ENCODE measurements around the gene BCAS1. TPM values are rescaled to one million over a fixed set of nuclear protein-coding genes. Genes with fewer than 3 reads are reported as not detected.

Gene BCAS1
- total RNA-seq, 2 experiments from 2014 or later = 0.06 to 0.10 TPM

- Mint-ChIP-seq H3K9me3 (peaks cover 1% of the 10 kb centered on the region), H3K36me3 (no peaks in the 10 kb centered on the region)
- no peak for DNase-seq
Observed at GRCh38 chr20:54107600-54108325, 37.4 kb upstream of the BCAS1 start.

GRCh38 chr20:54107181-54107580 is 36.8 kb upstream of the BCAS1 start:
- Mint-ChIP-seq H3K27ac (no peak overlapping the region), H3K4me1 (peaks cover 5% of the 10 kb centered on the region), H3K27me3 (no peaks in the 10 kb centered on the region), H3K9me3 (peaks cover 1% of the 10 kb centered on the region), H3K4me3 (no peak overlapping the region), H3K36me3 (no peaks in the 10 kb centered on the region)
- DNase-seq = no peak

More at GRCh38 chr20:54107600-54108325, 37.4 kb upstream of the BCAS1 start:
- Mint-ChIP-seq H3K27ac (no peak overlapping the region), H3K4me3 (no peak overlapping the region), H3K27me3 (no peaks in the 10 kb centered on the region), H3K4me1 (peaks cover 5% of the 10 kb centered on the region)

- Mint-ChIP-seq H3K36me3 (no peaks in the 10 kb centered on the region), H3K27ac (no peak overlapping the region), H3K27me3 (no peaks in the 10 kb centered on the region), H3K9me3 (peaks cover 1% of the 10 kb centered on the region), H3K4me1 (peaks cover 5% of the 10 kb centered on the region), H3K4me3 (no peak overlapping the region)
- DNase-seq = no peak
Observed at GRCh38 chr20:54106162-54106561, 35.8 kb upstream of the BCAS1 start.

GRCh38 chr20:54105653-54106052 is 35.3 kb upstream of the BCAS1 start:
- H3K4me1 Mint-ChIP-seq = peaks cover 5% of the 10 kb centered on the region
- H3K36me3 Mint-ChIP-seq = no peaks in the 10 kb centered on the region
- no peak for DNase-seq
- H3K27ac Mint-ChIP-seq = no peak overlapping the region
- no peaks in the 10 kb centered on the region for H3K27me3 Mint-ChIP-seq
- H3K9me3 Mint-ChIP-seq = peaks cover 1% of the 10 kb centered on the region
- no peak overlapping the region for H3K4me3 Mint-ChIP-seq

GRCh38 chr20:54104781-54105180 is 34.4 kb upstream of the BCAS1 start:
- H3K36me3 Mint-ChIP-seq = peaks cover 2% of the 10 kb centered on the region
- H3K27ac Mint-ChIP-seq = no peak overlapping the region
- no peak overlapping the region for H3K4me3 Mint-ChIP-seq
- no peak for DNase-seq
- H3K4me1 Mint-ChIP-seq = peaks cover 5% of the 10 kb centered on the region
- peaks cover 1% of the 10 kb centered on the region for H3K9me3 Mint-ChIP-seq
- H3K27me3 Mint-ChIP-seq = no peaks in the 10 kb centered on the region

- no peak overlapping the region for H3K4me3 Mint-ChIP-seq
- DNase-seq = no peak
- H3K9me3 Mint-ChIP-seq = peaks cover 1% of the 10 kb centered on the region
- H3K27ac Mint-ChIP-seq = no peak overlapping the region
- peaks cover 5% of the 10 kb centered on the region for H3K4me1 Mint-ChIP-seq
- H3K27me3 Mint-ChIP-seq = no peaks in the 10 kb centered on the region
- H3K36me3 Mint-ChIP-seq = peaks cover 2% of the 10 kb centered on the region
Observed at GRCh38 chr20:54103762-54104600, 33.6 kb upstream of the BCAS1 start.

- peaks cover 5% of the 10 kb centered on the region for H3K4me1 Mint-ChIP-seq
- H3K9me3 Mint-ChIP-seq = peaks cover 1% of the 10 kb centered on the region
- no peak overlapping the region for H3K4me3 Mint-ChIP-seq
- peak; percentile 75 for DNase-seq
- no peaks in the 10 kb centered on the region for H3K27me3 Mint-ChIP-seq
- H3K27ac Mint-ChIP-seq = no peak overlapping the region
- H3K36me3 Mint-ChIP-seq = peaks cover 2% of the 10 kb centered on the region
Observed at GRCh38 chr20:54103067-54103761, 32.8 kb upstream of the BCAS1 start.

- DNase-seq = no peak
- no peak overlapping the region for H3K27ac Mint-ChIP-seq
- peaks cover 5% of the 10 kb centered on the region for H3K4me1 Mint-ChIP-seq
- no peak overlapping the region for H3K4me3 Mint-ChIP-seq
- peaks cover 2% of the 10 kb centered on the region for H3K36me3 Mint-ChIP-seq
- H3K9me3 Mint-ChIP-seq = peaks cover 1% of the 10 kb centered on the region
- H3K27me3 Mint-ChIP-seq = no peaks in the 10 kb centered on the region
Observed at GRCh38 chr20:54102543-54102942, 32.1 kb upstream of the BCAS1 start.

GRCh38 chr20:54100563-54100962 is 30.2 kb upstream of the BCAS1 start:
- Mint-ChIP-seq H3K4me3 (no peak overlapping the region), H3K9me3 (peaks cover 1% of the 10 kb centered on the region), H3K27me3 (no peaks in the 10 kb centered on the region), H3K4me1 (peaks cover 8% of the 10 kb centered on the region), H3K36me3 (peaks cover 2% of the 10 kb centered on the region), H3K27ac (no peak overlapping the region)
- DNase-seq = no peak

GRCh38 chr20:54099894-54100293 is 29.5 kb upstream of the BCAS1 start:
- H3K27me3 Mint-ChIP-seq = no peaks in the 10 kb centered on the region
- H3K4me3 Mint-ChIP-seq = no peak overlapping the region
- H3K36me3 Mint-ChIP-seq = peaks cover 2% of the 10 kb centered on the region

GRCh38 chr20:54098047-54098446 is 27.7 kb upstream of the BCAS1 start:
- peaks cover 2% of the 10 kb centered on the region for H3K4me1 Mint-ChIP-seq
- no peak overlapping the region for H3K27ac Mint-ChIP-seq
- H3K27me3 Mint-ChIP-seq = no peaks in the 10 kb centered on the region
- no peak overlapping the region for H3K4me3 Mint-ChIP-seq
- no peaks in the 10 kb centered on the region for H3K9me3 Mint-ChIP-seq
- DNase-seq = no peak
- H3K36me3 Mint-ChIP-seq = peaks cover 2% of the 10 kb centered on the region

More at GRCh38 chr20:54099894-54100293, 29.5 kb upstream of the BCAS1 start:
- Mint-ChIP-seq H3K9me3 (peaks cover 1% of the 10 kb centered on the region), H3K27ac (no peak overlapping the region), H3K4me1 (peaks cover 4% of the 10 kb centered on the region)
- DNase-seq = no peak

GRCh38 chr20:54097236-54097529 is 26.8 kb upstream of the BCAS1 start:
- no peak for DNase-seq
- Mint-ChIP-seq H3K36me3 (peaks cover 2% of the 10 kb centered on the region), H3K4me3 (no peak overlapping the region), H3K9me3 (no peaks in the 10 kb centered on the region), H3K27ac (no peak overlapping the region), H3K4me1 (peaks cover 2% of the 10 kb centered on the region), H3K27me3 (no peaks in the 10 kb centered on the region)

- DNase-seq = no peak
- Mint-ChIP-seq H3K27ac (no peak overlapping the region), H3K4me3 (no peak overlapping the region), H3K27me3 (no peaks in the 10 kb centered on the region), H3K36me3 (peaks cover 2% of the 10 kb centered on the region), H3K9me3 (no peaks in the 10 kb centered on the region), H3K4me1 (peaks cover 2% of the 10 kb centered on the region)
Observed at GRCh38 chr20:54095824-54096223, 25.4 kb upstream of the BCAS1 start.

- no peak overlapping the region for H3K27ac Mint-ChIP-seq
- no peaks in the 10 kb centered on the region for H3K36me3 Mint-ChIP-seq
- H3K9me3 Mint-ChIP-seq = no peaks in the 10 kb centered on the region
- H3K4me3 Mint-ChIP-seq = no peak overlapping the region
- no peak for DNase-seq
- peaks cover 4% of the 10 kb centered on the region for H3K4me1 Mint-ChIP-seq
- no peaks in the 10 kb centered on the region for H3K27me3 Mint-ChIP-seq
Observed at GRCh38 chr20:54094268-54094580, 23.8 kb upstream of the BCAS1 start.

GRCh38 chr20:54093423-54094267 is 23.3 kb upstream of the BCAS1 start:
- Mint-ChIP-seq H3K36me3 (no peaks in the 10 kb centered on the region), H3K9me3 (no peaks in the 10 kb centered on the region), H3K4me3 (no peak overlapping the region)

More at GRCh38 chr20:54093423-54094267, 23.3 kb upstream of the BCAS1 start:
- Mint-ChIP-seq H3K4me1 (peaks cover 4% of the 10 kb centered on the region), H3K27me3 (no peaks in the 10 kb centered on the region), H3K27ac (no peak overlapping the region)
- DNase-seq = no peak
